Stimulated activated CD8-positive, alpha-beta memory T cell treated with anti-CD3 and anti-CD28 coated beads, Interleukin-7, amount 100 ng/mL, for 4 hours (primary cell): ENCODE measurements around the gene TMEM125.

ENCODE experiments used
- DNase-seq, 2 donors: peaks; one replicate each; pipeline ENCODE4 v3.0.0-alpha.2; 2020; ENCODE audit warnings: low read depth in 2 of 2

Gene TMEM125

DNA sequence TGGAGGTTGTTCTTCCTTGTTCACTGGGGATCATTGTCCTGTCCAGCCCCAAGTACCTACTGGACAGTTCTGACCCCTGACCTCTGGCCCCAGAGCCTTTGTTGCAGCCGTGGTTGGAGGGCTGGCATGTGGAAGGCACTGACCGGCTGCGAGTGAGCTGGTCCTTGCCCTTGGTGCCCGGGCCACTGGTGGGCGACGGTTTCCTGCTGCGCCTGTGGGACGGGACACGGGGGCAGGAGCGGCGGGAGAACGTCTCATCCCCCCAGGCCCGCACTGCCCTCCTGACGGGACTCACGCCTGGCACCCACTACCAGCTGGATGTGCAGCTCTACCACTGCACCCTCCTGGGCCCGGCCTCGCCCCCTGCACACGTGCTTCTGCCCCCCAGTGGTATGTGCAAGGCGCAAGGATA lies 42.4 kb downstream of the TMEM125 start:
- DNase-seq, result no peak

DNA sequence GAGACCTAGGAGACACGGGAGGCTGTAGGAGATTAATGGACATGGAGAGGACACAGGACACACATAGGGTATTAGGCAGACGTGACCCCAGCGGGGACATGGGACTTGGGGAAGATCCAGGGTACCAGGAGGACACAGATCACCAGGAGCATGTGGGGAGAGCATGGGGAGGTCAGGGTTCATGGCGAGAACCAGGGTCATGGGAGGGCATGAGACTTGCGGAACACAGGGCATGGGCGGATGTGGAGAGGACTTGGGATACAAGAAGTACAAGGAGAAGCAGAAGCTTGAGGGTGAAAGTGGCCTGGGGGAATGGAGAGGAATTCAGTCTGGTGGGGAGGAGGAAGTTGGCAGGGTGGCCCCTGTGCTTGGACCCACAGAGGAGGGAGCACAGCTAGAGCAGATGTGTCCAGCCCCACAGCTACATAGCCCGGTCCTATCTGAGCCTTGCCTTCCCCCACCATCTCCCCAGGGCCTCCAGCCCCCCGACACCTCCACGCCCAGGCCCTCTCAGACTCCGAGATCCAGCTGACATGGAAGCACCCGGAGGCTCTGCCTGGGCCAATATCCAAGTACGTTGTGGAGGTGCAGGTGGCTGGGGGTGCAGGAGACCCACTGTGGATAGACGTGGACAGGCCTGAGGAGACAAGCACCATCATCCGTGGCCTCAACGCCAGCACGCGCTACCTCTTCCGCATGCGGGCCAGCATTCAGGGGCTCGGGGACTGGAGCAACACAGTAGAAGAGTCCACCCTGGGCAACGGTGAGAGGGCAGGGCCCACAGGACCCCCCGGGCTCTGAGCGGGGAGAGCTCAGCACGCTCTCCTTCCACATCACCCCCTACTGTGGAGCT lies 43.1 kb downstream of the TMEM125 start:
- no peak for DNase-seq

- no peak for DNase-seq
Observed at GRCh38 chr1:43313771-43314170, 44.0 kb downstream of the TMEM125 start.

DNA sequence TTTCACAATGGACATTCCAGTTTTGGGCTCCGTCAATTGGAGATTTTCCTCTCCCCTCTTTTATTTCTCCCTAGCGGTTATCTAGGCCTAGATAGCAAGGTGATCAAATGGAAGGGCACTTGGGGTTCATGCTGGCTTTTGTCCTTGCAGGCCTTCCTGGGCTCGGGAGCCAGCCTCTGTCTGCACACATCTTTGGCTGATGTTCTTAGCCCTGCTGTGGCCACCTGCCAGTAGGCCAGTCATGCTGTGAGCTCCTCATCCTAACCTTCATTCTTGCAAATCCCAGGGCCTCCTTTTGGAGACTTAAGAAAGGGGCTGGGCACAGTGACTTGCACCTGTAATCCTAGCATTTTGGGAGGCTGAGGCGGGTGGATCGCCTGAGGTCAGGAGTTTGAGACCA lies 44.5 kb downstream of the TMEM125 start:
- no peak for DNase-seq

DNA sequence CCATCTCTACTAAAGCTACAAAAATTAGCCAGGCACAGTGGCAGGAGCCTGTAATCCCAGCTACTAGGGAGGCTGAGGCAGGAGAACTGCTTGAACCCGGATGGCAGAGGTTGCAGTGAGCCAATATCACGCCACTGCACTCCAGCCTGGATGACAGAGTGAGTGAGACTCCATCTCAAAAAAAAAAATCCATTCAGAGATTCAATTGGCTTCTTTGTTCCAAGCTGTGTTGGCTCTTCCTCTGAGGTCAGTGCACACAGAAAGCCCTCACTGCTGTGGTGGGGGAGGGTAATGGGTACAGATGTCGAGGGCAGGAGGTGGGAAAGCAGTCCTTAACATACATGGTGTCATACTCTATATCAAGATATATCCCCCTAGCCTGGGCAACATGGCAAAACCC lies 45.7 kb downstream of the TMEM125 start:
- DNase-seq, result no peak

- no peak for DNase-seq
Observed at GRCh38 chr1:43315963-43316737, 46.4 kb downstream of the TMEM125 start.

DNA sequence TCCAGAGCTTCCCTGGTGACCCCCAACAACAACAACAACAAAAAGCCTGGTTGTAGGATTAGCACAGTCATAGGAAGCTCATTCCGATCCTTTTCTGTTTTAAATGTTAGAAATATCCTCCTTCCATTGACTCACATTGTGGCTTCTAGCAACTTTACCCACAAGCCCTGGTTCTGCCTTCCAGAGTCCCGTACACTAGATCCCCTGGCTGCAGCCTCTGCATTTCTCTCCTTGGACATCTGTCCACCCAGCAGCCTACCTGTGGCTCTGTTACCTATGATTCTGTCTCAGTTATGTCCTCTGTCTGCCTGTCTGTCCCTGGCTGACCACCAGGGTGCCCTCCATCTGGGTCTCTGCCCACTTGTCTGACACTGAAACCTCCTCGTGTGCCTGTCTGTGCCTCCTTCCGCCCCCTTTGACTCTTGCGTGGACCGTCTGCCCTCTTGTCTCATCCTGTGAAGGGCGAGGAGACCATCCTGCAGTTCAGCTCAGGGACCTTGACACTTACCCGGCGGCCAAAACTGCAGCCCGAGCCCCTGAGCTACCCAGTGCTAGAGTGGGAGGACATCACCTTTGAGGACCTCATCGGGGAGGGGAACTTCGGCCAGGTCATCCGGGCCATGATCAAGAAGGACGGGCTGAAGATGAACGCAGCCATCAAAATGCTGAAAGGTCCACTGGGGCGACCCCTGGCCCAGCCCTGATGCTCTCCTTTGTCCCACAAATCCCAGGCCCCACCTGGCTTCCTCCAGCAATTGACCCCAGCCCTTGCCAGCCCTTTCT lies 47.1 kb downstream of the TMEM125 start:
- DNase-seq, result no peak

GRCh38 chr1:43317817-43318471 lies 48.2 kb downstream of the TMEM125 start:
- DNase-seq, result no peak

DNA sequence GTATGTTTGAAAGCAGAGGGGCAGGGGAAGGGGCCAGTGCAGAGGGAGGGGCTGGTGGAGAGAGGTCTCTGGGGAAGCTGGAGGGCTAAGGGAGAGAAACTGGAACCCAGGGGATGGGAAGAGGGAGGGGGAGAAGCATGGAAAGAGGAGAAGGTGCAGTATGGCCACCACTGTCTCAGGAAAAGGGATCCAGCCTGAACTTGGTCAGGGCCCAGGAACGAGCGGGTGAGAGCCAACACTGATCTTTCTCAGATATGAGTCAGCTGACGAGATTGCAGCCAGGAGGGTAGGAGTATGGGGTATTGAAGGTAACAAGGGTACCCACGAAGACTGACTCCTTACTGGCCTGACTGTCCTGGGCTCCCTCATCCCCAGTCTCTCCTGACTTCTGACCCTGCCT lies 49.0 kb downstream of the TMEM125 start:
- no peak for DNase-seq

DNA sequence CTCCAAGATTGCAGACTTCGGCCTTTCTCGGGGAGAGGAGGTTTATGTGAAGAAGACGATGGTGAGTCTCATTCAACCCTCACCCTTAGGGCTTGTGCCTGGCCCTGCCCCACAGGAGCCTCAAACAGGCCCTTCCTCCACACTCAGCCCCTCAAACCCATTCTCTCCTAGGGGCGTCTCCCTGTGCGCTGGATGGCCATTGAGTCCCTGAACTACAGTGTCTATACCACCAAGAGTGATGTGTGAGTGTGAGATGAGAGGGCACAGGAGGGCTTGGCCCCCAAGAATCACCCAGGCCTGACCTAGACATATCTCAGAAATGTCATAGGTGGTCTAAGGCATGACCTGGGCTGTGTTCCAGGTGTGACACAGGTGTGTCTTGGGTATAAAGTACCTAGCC lies 49.5 kb downstream of the TMEM125 start:
- no peak for DNase-seq

- DNase-seq, result no peak
Observed at GRCh38 chr1:43319766-43320165, 50.0 kb downstream of the TMEM125 start.

GRCh38 chr1:43321331-43321891 lies 51.6 kb downstream of the TMEM125 start:
- DNase-seq, result no peak

DNA sequence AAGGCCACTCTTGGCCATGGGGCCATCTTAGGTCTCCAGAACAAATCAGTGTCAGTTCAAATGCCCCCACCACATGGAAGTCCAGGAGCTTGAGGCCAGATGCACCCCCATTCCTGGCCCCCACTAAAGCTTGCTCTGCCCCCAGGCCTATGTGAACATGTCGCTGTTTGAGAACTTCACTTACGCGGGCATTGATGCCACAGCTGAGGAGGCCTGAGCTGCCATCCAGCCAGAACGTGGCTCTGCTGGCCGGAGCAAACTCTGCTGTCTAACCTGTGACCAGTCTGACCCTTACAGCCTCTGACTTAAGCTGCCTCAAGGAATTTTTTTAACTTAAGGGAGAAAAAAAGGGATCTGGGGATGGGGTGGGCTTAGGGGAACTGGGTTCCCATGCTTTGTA lies 52.7 kb downstream of the TMEM125 start:
- DNase-seq, result no peak
